WERI-Rb-1 (cell line): ENCODE results near the gene PPP6R1.

ENCODE experiments used
- DNase-seq: peaks from one replicate; pipeline ENCODE4 v3.0.0-alpha.2; 2020
- H3K27ac ChIP-seq: fragments of 250-450 bp; sonication (Bioruptor Pico); 2 replicates; pipeline ENCODE4 v1.5.1; 2020; ENCODE audit warnings: mild to moderate bottlenecking, moderate library complexity
- H3K27me3 ChIP-seq: fragments of 250-450 bp; sonication (Bioruptor Pico); 2 replicates; pipeline ENCODE4 v1.5.1; 2021; ENCODE audit warnings: mild to moderate bottlenecking, low read depth, moderate library complexity; ENCODE audit not compliant: insufficient read depth, severe bottlenecking
- H3K36me3 ChIP-seq: fragments of 250-450 bp; sonication (Bioruptor Pico); 2 replicates; pipeline ENCODE4 v1.5.1; 2020; ENCODE audit warnings: mild to moderate bottlenecking, moderate library complexity
- H3K4me3 ChIP-seq: 2 replicates; pipeline ENCODE4 v1.5.1; 2011; ENCODE audit warnings: low read depth, mild to moderate bottlenecking, control low read depth, low read length
- H3K9me3 ChIP-seq: fragments of 250-450 bp; sonication (Bioruptor Pico); 2 replicates; pipeline ENCODE4 v1.5.1; 2021; ENCODE audit warnings: mild to moderate bottlenecking, moderate library complexity; ENCODE audit not compliant: severe bottlenecking
- CTCF ChIP-seq: IDR thresholded peaks from 2 replicates; pipeline ENCODE4 v1.5.1; 2011; ENCODE audit warnings: low read depth, mild to moderate bottlenecking, control low read depth, inconsistent platforms, low read length

PPP6R1 gene

GRCh38 chr19:55224038-55224665 lies 34.7 kb downstream of the PPP6R1 start:
- H3K27me3 ChIP-seq = no peaks in the 10 kb centered on the region
- no peak for TF ChIP-seq CTCF
- H3K27ac ChIP-seq = no peak overlapping the region
- peaks cover 6% of the 10 kb centered on the region for H3K9me3 ChIP-seq
- no peak for DNase-seq
- H3K36me3 ChIP-seq = peaks cover 17% of the 10 kb centered on the region
- no peak overlapping the region for H3K4me3 ChIP-seq

- no peak overlapping the region for H3K27ac ChIP-seq
- TF ChIP-seq CTCF = no peak
- no peaks in the 10 kb centered on the region for H3K27me3 ChIP-seq
- H3K4me3 ChIP-seq = no peak overlapping the region
- no peak for DNase-seq
- H3K36me3 ChIP-seq = peaks cover 17% of the 10 kb centered on the region
- H3K9me3 ChIP-seq = peaks cover 6% of the 10 kb centered on the region
Measured at GRCh38 chr19:55223291-55224037, 35.4 kb downstream of the PPP6R1 start.

GRCh38 chr19:55220525-55220924 lies 38.3 kb downstream of the PPP6R1 start:
- H3K9me3 ChIP-seq = peaks cover 12% of the 10 kb centered on the region

GRCh38 chr19:55216461-55217198 lies 42.2 kb downstream of the PPP6R1 start:
- Histone ChIP-seq H3K9me3 (peaks cover 28% of the 10 kb centered on the region), H3K36me3 (peaks cover 5% of the 10 kb centered on the region; the same call in 1 of the 2 replicates), H3K27ac (peak overlapping the region; percentile 91), H3K27me3 (no peaks in the 10 kb centered on the region), H3K4me3 (peak overlapping the region; percentile 69)
- DNase-seq = peak; percentile 94
- no peak for TF ChIP-seq CTCF

More at GRCh38 chr19:55220525-55220924, 38.3 kb downstream of the PPP6R1 start:
- TF ChIP-seq CTCF = no peak
- Histone ChIP-seq H3K36me3 (peaks cover 5% of the 10 kb centered on the region; the same call in 1 of the 2 replicates), H3K4me3 (no peak overlapping the region), H3K27ac (no peak overlapping the region), H3K27me3 (no peaks in the 10 kb centered on the region)
- no peak for DNase-seq

- DNase-seq = no peak
- TF ChIP-seq CTCF = no peak
- Histone ChIP-seq H3K36me3 (no peaks in the 10 kb centered on the region), H3K4me3 (no peak overlapping the region), H3K9me3 (peaks cover 22% of the 10 kb centered on the region), H3K27me3 (no peaks in the 10 kb centered on the region), H3K27ac (no peak overlapping the region)
Measured at GRCh38 chr19:55213547-55213946, 45.3 kb downstream of the PPP6R1 start.
